CD4-positive, alpha-beta T cell (primary cell): ENCODE results near the gene NOSTRIN. TPM values are rescaled to one million over a fixed set of nuclear protein-coding genes. Genes with fewer than 3 reads are reported as not detected.

Source experiments
- ATAC-seq: fragments of 200-7000 bp; cut with Tn5 transposase; one replicate; pipeline ENCODE4 v1.10.0; 2022; ENCODE audit warnings: mild to moderate bottlenecking; ENCODE audit not compliant: poor library complexity
- CTCF ChIA-PET: fragments of 350-600 bp; sonication (Branson Sonifier 250); formaldehyde crosslinking; loops from one replicate; lab custom pipeline; 2021; ENCODE audit warnings: antibody characterized with exemption, inconsistent platforms; lab: Charles Lee
- POLR2A ChIA-PET: fragments of 350-600 bp; sonication (Branson Sonifier 250); formaldehyde crosslinking; loops from one replicate; lab custom pipeline; 2021; ENCODE audit warnings: antibody characterized with exemption, inconsistent platforms; lab: Charles Lee
- DNase-seq, 14 experiments: peaks; one replicate each; pipeline ENCODE4 v3.0.0-alpha.2; 2013 to 2020; ENCODE audit warnings: mixed read lengths in 2 of 14
- H3K27ac ChIP-seq, 2 donors: one replicate each; pipeline versions ENCODE4 v1.5.1 to v1.7.0; 2013; ENCODE audit warnings: low read length in 2 of 2, low read depth in 1 of 2, mild to moderate bottlenecking in 1 of 2
- H3K27me3 ChIP-seq, 2 experiments: 1 replicate in 1 of 2; 2 replicates in 1 of 2; pipeline versions ENCODE4 v1.6.1 to v1.7.0; 2013; ENCODE audit warnings: low read length in 2 of 2, control low read depth in 1 of 2, mild to moderate bottlenecking in 1 of 2, moderate library complexity in 1 of 2; ENCODE audit not compliant: insufficient read depth in 2 of 2, control insufficient read depth in 1 of 2
- H3K36me3 ChIP-seq: one replicate; pipeline ENCODE4 v1.6.1; 2013; ENCODE audit warnings: low read length, control low read depth; ENCODE audit not compliant: insufficient read depth
- H3K4me1 ChIP-seq: one replicate; pipeline ENCODE4 v1.6.1; 2013; ENCODE audit warnings: low read length, control low read depth; ENCODE audit not compliant: insufficient read depth
- H3K4me3 ChIP-seq: one replicate; pipeline ENCODE4 v1.5.1; 2013; ENCODE audit warnings: mild to moderate bottlenecking, low read length, moderate library complexity
- H3K9me3 ChIP-seq, 2 experiments: 1 replicate in 1 of 2; 2 replicates in 1 of 2; pipeline versions ENCODE4 v1.6.1 to v1.7.0; 2013; ENCODE audit warnings: low read length in 2 of 2, mild to moderate bottlenecking in 2 of 2, control low read depth in 1 of 2, moderate library complexity in 1 of 2; ENCODE audit not compliant: control insufficient read depth in 1 of 2, insufficient read depth in 1 of 2
- H3K27ac Mint-ChIP-seq: one replicate; pipeline ENCODE4 v1.8.0; 2020; ENCODE audit warnings: mixed read lengths
- H3K27me3 Mint-ChIP-seq: one replicate; pipeline ENCODE4 v1.8.0; 2021; ENCODE audit warnings: mixed read lengths
- H3K36me3 Mint-ChIP-seq: one replicate; pipeline ENCODE4 v1.8.0; 2021; ENCODE audit warnings: low read depth, mixed read lengths
- H3K4me1 Mint-ChIP-seq: one replicate; pipeline ENCODE4 v1.8.0; 2021; ENCODE audit warnings: low read depth, mixed read lengths
- H3K4me3 Mint-ChIP-seq: one replicate; pipeline ENCODE4 v1.8.0; 2020; ENCODE audit warnings: mild to moderate bottlenecking, mixed read lengths
- H3K9me3 Mint-ChIP-seq: one replicate; pipeline ENCODE4 v1.8.0; 2020; ENCODE audit warnings: mixed read lengths
- CTCF ChIP-seq: fragments of 200-600 bp; IDR thresholded peaks from one replicate; pipeline ENCODE4 v1.8.0; 2022; ENCODE audit warnings: antibody characterized with exemption, mild to moderate bottlenecking
- intact Hi-C, 2 experiments: fragments of 100-400 bp; cut with DNase I in 1 of 2; cut with micrococcal nuclease in 1 of 2; formaldehyde crosslinking; loops; one replicate each; pipeline versions ENCODE4 v1.15.1 to v1.9.0; 2023 to 2025; cut with DNase I, micrococcal nuclease
- total RNA-seq, 174 experiments: library from RNA in 2 of 174; stranded (reverse) in 2 of 174; gene quantifications; one replicate each; pipeline ENCODE4 v1.2.3 and lab custom pipeline; 2021 to 2026

Gene NOSTRIN
- total RNA-seq, 2 experiments from 2014 or later = 0.92 to 1.0 TPM

DNA sequence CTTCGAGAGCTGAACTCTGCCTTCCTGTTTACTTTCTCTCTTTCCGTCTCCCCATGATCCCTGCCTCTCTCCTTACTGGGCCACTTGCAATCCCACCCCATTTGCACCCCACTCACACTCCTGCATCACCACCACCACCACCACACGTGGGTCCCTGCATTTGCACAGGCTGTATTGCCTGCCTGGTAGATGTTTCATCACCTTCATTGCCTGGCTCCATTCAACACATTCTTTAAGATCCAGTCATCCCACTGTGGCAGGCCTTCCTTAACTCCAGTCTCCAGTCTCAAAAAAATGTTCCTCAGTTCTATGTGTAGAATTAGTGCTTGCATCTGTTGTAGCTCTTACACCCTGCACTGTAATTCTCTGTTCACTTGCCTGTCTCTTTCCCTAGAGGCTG, 13.9 kb downstream of the NOSTRIN start:
- Histone ChIP-seq H3K4me3 (no peak overlapping the region), H3K4me1 (no peaks in the 10 kb centered on the region), H3K27me3 (no peaks in the 10 kb centered on the region), H3K9me3 (no peaks in the 10 kb centered on the region), H3K36me3 (no peaks in the 10 kb centered on the region), H3K27ac (no peak overlapping the region)
- no peaks in the 10 kb centered on the region for H3K9me3 Mint-ChIP-seq
- POLR2A ChIA-PET = no interaction called here
- H3K27me3 Mint-ChIP-seq = no peaks in the 10 kb centered on the region
- DNase-seq (no peak), ATAC-seq (no peak)
- H3K4me3 Mint-ChIP-seq = no peak overlapping the region
- H3K27ac Mint-ChIP-seq = no peak overlapping the region
- no peak for TF ChIP-seq CTCF
- intact Hi-C loops = no loop called here
- H3K4me1 Mint-ChIP-seq = no peaks in the 10 kb centered on the region
- no peaks in the 10 kb centered on the region for H3K36me3 Mint-ChIP-seq
- CTCF ChIA-PET = no interaction called here

DNA sequence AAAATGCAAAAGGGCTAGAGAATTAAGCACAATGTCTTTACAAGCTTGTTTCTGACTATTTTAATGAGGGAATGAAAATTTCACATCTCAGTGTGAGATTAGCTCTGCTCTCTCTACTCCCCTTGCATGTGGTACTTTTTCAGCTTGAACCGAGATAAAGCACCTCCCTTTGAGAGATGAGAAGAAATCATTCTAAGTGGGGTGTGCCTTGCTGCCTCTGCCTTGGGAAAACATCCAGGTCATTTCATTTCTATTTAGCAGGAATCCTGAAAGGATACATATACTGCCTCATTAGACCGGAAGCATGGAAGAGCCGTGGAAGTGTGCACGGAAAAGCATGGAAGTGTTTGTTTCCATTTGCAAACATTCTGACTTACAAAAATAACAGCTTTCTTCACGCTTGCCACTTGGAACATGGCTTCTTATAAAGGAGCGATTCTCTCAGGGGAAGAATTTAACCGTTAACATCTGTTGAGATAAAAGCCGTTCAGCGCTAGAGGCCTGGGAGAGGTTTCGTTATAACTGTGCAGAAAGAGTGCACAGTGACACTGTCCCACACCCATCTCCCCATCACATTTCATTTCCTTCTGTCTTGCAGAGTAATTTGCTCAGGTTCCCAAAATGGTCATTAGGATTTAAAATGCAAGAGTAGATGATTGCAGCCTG, 16.7 kb downstream of the NOSTRIN start:
- Histone ChIP-seq H3K27ac (no peak overlapping the region), H3K4me3 (no peak overlapping the region), H3K4me1 (no peaks in the 10 kb centered on the region), H3K27me3 (no peaks in the 10 kb centered on the region), H3K9me3 (no peaks in the 10 kb centered on the region), H3K36me3 (no peaks in the 10 kb centered on the region)
- ChIA-PET POLR2A (no interaction called here), CTCF (no interaction called here)
- H3K4me1 Mint-ChIP-seq = no peaks in the 10 kb centered on the region
- intact Hi-C loops = no loop called here
- no peak for TF ChIP-seq CTCF
- no peaks in the 10 kb centered on the region for H3K36me3 Mint-ChIP-seq
- no peak overlapping the region for H3K27ac Mint-ChIP-seq
- H3K4me3 Mint-ChIP-seq = no peak overlapping the region
- ATAC-seq (no peak), DNase-seq (no peak)
- H3K9me3 Mint-ChIP-seq = no peaks in the 10 kb centered on the region
- no peaks in the 10 kb centered on the region for H3K27me3 Mint-ChIP-seq

DNA sequence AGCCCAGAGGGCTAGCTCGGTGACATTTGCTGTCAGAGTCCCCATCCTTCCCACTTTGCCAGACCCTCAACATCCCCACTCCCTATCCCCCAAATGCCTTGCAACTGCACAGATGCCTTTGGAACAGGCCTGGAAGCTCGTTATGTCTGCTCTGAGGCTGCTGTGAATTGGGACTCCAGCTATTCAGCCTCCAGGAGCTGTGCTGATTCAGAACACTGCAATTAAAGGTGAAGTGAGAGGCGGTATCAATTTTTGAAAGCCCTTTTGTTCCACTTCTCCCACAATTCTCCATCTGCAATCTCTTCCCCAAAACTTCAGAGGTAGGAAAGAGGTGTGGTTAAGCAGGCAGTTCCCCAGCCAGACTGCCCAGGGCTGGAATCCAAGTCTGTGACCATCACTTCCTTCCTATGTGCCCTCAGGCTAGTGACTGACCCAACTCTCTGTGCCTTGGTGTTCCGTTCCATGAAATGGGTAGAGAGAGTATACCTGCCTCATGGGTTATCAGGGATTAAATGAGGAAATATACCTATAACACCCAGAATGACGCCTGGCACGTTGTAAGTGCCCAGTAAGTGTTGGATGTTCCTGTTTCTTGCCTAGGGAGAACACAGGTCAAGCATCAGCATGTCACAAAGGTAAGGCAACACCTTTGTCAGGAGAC, 17.5 kb downstream of the NOSTRIN start:
- Mint-ChIP-seq H3K9me3 (no peaks in the 10 kb centered on the region), H3K4me3 (no peak overlapping the region), H3K27me3 (no peaks in the 10 kb centered on the region), H3K4me1 (no peaks in the 10 kb centered on the region), H3K36me3 (no peaks in the 10 kb centered on the region), H3K27ac (no peak overlapping the region)
- Histone ChIP-seq H3K4me1 (no peaks in the 10 kb centered on the region), H3K4me3 (no peak overlapping the region), H3K9me3 (no peaks in the 10 kb centered on the region), H3K27ac (no peak overlapping the region), H3K27me3 (no peaks in the 10 kb centered on the region), H3K36me3 (no peaks in the 10 kb centered on the region)
- POLR2A ChIA-PET = no interaction called here
- intact Hi-C loops = no loop called here
- TF ChIP-seq CTCF = no peak
- no peak for ATAC-seq
- CTCF ChIA-PET = no interaction called here
- DNase-seq = no peak
